ENCODE data around the gene FADS1.

GRCh38 chr11:61799665-61800284 is 17.0 kb downstream of the FADS1 start:
- no peak for TF ChIP-seq EZH2phosphoT487 (IDR thresholded peaks at IDR 0.05; ENCODE audit: borderline replicate concordance, low read length)
- no peak for TF ChIP-seq CTCF (IDR thresholded peaks at IDR 0.05; ENCODE audit: low read depth, low read length, poor library complexity, severe bottlenecking)
